ENCODE results near the gene DOCK8.

Gene DOCK8

DNA sequence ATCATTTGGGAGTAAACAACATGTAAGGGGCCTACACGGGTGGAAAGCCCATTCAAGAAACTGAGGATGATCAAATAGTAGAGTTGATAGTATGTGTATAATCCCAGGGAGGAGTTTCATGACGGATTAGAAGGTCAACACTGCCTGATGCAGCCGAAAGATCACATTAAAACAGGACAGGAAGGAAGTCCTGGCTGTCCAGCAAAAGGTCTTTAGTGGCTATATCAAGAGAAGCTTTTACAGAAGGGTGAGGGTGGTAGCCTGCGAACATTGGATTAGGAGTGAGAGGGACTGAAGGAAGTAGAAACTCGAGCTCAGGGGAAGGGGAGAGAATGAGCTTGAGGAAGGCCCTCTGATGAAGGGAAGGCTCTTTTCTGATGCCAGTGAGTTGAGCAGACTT, 36.0 kb downstream of the DOCK8 start:
- TF ChIP-seq EZH2phosphoT487 (IDR thresholded peaks at IDR 0.05; ENCODE audit: low read length) (no peak), EZH2 (optimal IDR thresholded peaks at IDR 0.05; ENCODE audit: low read depth, low read length) (no peak)
- TF ChIP-seq, protein P1, sequence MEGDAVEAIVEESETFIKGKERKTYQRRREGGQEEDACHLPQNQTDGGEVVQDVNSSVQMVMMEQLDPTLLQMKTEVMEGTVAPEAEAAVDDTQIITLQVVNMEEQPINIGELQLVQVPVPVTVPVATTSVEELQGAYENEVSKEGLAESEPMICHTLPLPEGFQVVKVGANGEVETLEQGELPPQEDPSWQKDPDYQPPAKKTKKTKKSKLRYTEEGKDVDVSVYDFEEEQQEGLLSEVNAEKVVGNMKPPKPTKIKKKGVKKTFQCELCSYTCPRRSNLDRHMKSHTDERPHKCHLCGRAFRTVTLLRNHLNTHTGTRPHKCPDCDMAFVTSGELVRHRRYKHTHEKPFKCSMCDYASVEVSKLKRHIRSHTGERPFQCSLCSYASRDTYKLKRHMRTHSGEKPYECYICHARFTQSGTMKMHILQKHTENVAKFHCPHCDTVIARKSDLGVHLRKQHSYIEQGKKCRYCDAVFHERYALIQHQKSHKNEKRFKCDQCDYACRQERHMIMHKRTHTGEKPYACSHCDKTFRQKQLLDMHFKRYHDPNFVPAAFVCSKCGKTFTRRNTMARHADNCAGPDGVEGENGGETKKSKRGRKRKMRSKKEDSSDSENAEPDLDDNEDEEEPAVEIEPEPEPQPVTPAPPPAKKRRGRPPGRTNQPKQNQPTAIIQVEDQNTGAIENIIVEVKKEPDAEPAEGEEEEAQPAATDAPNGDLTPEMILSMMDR (IDR thresholded peaks at IDR 0.05; ENCODE audit: low read length): no peak

DNA sequence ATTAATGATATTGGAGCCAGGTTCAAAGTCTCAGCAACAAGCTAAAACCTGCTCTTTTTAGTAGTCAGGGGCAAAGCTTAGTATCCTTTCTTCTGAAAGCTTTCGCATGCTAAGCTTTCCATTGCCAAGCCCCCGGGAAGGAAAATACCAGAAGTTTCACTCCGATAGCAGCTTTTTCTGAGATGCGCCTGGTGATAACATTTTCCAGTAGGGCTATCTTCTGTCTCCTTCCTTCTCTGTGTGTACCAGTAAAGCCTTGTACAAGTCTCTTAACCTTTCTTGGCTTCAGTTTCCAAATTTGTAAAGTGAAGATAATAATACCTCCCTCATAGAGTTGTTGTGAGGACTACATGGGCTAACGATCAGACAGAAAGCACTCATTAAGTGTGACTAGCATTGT, 36.7 kb downstream of the DOCK8 start:
- no peak for DNase-seq
- Histone ChIP-seq H4K20me1 (ENCODE audit: insufficient read depth, low read length) (no peaks in the 10 kb centered on the region), H3K4me3 (ENCODE audit: low read length) (no peak overlapping the region), H3K9me2 (replicated peaks; ENCODE audit: insufficient read depth, low read length) (no peaks in the 10 kb centered on the region), H2AFZ (ENCODE audit: low read length) (no peak overlapping the region), H3K4me2 (ENCODE audit: low read depth, low read length) (no peak overlapping the region), H3K4me1 (ENCODE audit: low read length) (no peaks in the 10 kb centered on the region), H3K79me2 (ENCODE audit: low read length) (no peaks in the 10 kb centered on the region), H3K27me3 (replicated peaks; ENCODE audit: insufficient read depth, low read length) (no peaks in the 10 kb centered on the region), H3K9me3 (replicated peaks; ENCODE audit: insufficient read depth, low read length) (no peaks in the 10 kb centered on the region), H3K9ac (ENCODE audit: low read length) (no peak overlapping the region), H3K36me3 (replicated peaks; ENCODE audit: insufficient read depth, low read length) (no peaks in the 10 kb centered on the region), H3K27ac (ENCODE audit: low read length) (no peak overlapping the region), H3F3A (ENCODE audit: insufficient read depth, low read length) (no peaks in the 10 kb centered on the region)
- TF ChIP-seq, protein P1 (IDR thresholded peaks at IDR 0.05; ENCODE audit: low read length): no peak
- TF ChIP-seq EZH2 (optimal IDR thresholded peaks at IDR 0.05; ENCODE audit: low read depth, low read length): no peak

More for the DNA sequence above, 36.0 kb downstream of the DOCK8 start:
- Histone ChIP-seq H3K4me3 (ENCODE audit: low read length) (no peak overlapping the region), H3K79me2 (ENCODE audit: low read length) (no peaks in the 10 kb centered on the region), H3K9me2 (replicated peaks; ENCODE audit: insufficient read depth, low read length) (no peaks in the 10 kb centered on the region), H3K27ac (ENCODE audit: low read length) (no peak overlapping the region), H3K9me3 (replicated peaks; ENCODE audit: insufficient read depth, low read length) (no peaks in the 10 kb centered on the region), H3K4me1 (ENCODE audit: low read length) (no peaks in the 10 kb centered on the region), H2AFZ (ENCODE audit: low read length) (no peak overlapping the region), H3F3A (ENCODE audit: insufficient read depth, low read length) (no peaks in the 10 kb centered on the region), H3K9ac (ENCODE audit: low read length) (no peak overlapping the region), H3K4me2 (ENCODE audit: low read depth, low read length) (no peak overlapping the region), H4K20me1 (ENCODE audit: insufficient read depth, low read length) (no peaks in the 10 kb centered on the region), H3K36me3 (replicated peaks; ENCODE audit: insufficient read depth, low read length) (no peaks in the 10 kb centered on the region), H3K27me3 (replicated peaks; ENCODE audit: insufficient read depth, low read length) (no peaks in the 10 kb centered on the region)
- no peak for DNase-seq

DNA sequence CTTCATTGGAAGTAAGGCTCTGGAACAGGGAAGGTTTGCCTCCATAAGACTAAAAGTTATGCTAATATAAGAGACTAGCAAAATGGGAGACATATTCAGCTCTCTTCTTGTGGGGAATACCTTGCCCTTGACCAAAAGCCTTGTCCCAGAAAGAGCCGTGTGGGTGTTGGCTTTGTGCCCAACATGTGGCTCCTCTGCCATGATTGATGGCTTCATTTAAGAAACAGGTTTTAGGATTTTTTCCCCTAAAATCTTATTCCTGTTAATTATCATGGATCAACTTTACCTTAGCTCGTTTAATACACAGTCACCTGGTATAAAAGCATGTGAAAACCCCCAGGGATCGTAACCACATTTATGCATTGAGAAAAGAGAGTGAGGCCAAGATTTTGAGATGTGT, 38.9 kb downstream of the DOCK8 start:
- Histone ChIP-seq H3K4me2 (ENCODE audit: low read depth, low read length) (no peak overlapping the region), H3K9ac (ENCODE audit: low read length) (no peak overlapping the region), H2AFZ (ENCODE audit: low read length) (no peak overlapping the region), H3K9me3 (replicated peaks; ENCODE audit: insufficient read depth, low read length) (no peaks in the 10 kb centered on the region), H3K4me3 (ENCODE audit: low read length) (no peak overlapping the region), H3K9me2 (replicated peaks; ENCODE audit: insufficient read depth, low read length) (no peaks in the 10 kb centered on the region), H3K36me3 (replicated peaks; ENCODE audit: insufficient read depth, low read length) (no peaks in the 10 kb centered on the region), H3K27ac (ENCODE audit: low read length) (no peak overlapping the region), H3F3A (ENCODE audit: insufficient read depth, low read length) (no peaks in the 10 kb centered on the region), H3K27me3 (replicated peaks; ENCODE audit: insufficient read depth, low read length) (no peaks in the 10 kb centered on the region), H3K4me1 (ENCODE audit: low read length) (no peaks in the 10 kb centered on the region), H4K20me1 (ENCODE audit: insufficient read depth, low read length) (no peaks in the 10 kb centered on the region), H3K79me2 (ENCODE audit: low read length) (no peaks in the 10 kb centered on the region)
- no peak for TF ChIP-seq EZH2 (optimal IDR thresholded peaks at IDR 0.05; ENCODE audit: low read depth, low read length)
- no peak for TF ChIP-seq EZH2phosphoT487 (IDR thresholded peaks at IDR 0.05; ENCODE audit: low read length)
- TF ChIP-seq, protein P1 (IDR thresholded peaks at IDR 0.05; ENCODE audit: low read length): no peak
- no peak for DNase-seq
